Measurements from ENCODE around the gene SPAG5. TPM values are rescaled to one million over a fixed set of nuclear protein-coding genes. Genes with fewer than 3 reads are reported as not detected.

Gene SPAG5
- total and polyA plus RNA-seq, 9 of the 15 experiments (the other 6 are each of a cell fraction or from before 2014, with no cell fraction given) = 94.4 to 286 (median 151) TPM

- no peak for TF ChIP-seq HNRNPH1 (optimal IDR thresholded peaks at IDR 0.05; ENCODE audit: low read depth, low read length)
- no peak for TF ChIP-seq TAF7 (tag; IDR thresholded peaks at IDR 0.05)
- TF ChIP-seq TFAP4 (CRISPR knock-in tag; IDR thresholded peaks at IDR 0.05; ENCODE audit: borderline replicate concordance) = no peak
- no peak for TF ChIP-seq ETS2 (tag; IDR thresholded peaks at IDR 0.05; ENCODE audit: borderline replicate concordance, poor library complexity, severe bottlenecking)
- peak; percentile 59; the same call in 1 of the 2 replicates for TF ChIP-seq ETV1 (tag; conservative IDR thresholded peaks at IDR 0.05; ENCODE audit: low read depth)
- TF ChIP-seq, protein P1, sequence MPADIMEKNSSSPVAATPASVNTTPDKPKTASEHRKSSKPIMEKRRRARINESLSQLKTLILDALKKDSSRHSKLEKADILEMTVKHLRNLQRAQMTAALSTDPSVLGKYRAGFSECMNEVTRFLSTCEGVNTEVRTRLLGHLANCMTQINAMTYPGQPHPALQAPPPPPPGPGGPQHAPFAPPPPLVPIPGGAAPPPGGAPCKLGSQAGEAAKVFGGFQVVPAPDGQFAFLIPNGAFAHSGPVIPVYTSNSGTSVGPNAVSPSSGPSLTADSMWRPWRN (IDR thresholded peaks at IDR 0.05; ENCODE audit: low read depth) = no peak
- no peak for TF ChIP-seq THRAP3 (IDR thresholded peaks at IDR 0.05; ENCODE audit: borderline replicate concordance)
- 0 out of 2 replicates have a peak, but pooled peaks have one; percentile 37 for TF ChIP-seq SMC3 (conservative IDR thresholded peaks at IDR 0.05; ENCODE audit: insufficient read depth, low read depth, low read length)
- TF ChIP-seq BACH1 (tag; IDR thresholded peaks at IDR 0.05) = no peak
- TF ChIP-seq ELF2 (CRISPR knock-in tag; IDR thresholded peaks at IDR 0.05) = no peak
- TF ChIP-seq TGIF2 (CRISPR knock-in tag; IDR thresholded peaks at IDR 0.05) = no peak
- 0 out of 2 replicates have a peak, but pooled peaks have one; percentile 25 for TF ChIP-seq CREM (IDR thresholded peaks at IDR 0.05; ENCODE audit: low read depth)
- no peak for TF ChIP-seq GABPB1 (CRISPR knock-in tag; IDR thresholded peaks at IDR 0.05)
- no peak for TF ChIP-seq SRF (CRISPR knock-in tag; IDR thresholded peaks at IDR 0.05)
- TF ChIP-seq, protein P2, sequence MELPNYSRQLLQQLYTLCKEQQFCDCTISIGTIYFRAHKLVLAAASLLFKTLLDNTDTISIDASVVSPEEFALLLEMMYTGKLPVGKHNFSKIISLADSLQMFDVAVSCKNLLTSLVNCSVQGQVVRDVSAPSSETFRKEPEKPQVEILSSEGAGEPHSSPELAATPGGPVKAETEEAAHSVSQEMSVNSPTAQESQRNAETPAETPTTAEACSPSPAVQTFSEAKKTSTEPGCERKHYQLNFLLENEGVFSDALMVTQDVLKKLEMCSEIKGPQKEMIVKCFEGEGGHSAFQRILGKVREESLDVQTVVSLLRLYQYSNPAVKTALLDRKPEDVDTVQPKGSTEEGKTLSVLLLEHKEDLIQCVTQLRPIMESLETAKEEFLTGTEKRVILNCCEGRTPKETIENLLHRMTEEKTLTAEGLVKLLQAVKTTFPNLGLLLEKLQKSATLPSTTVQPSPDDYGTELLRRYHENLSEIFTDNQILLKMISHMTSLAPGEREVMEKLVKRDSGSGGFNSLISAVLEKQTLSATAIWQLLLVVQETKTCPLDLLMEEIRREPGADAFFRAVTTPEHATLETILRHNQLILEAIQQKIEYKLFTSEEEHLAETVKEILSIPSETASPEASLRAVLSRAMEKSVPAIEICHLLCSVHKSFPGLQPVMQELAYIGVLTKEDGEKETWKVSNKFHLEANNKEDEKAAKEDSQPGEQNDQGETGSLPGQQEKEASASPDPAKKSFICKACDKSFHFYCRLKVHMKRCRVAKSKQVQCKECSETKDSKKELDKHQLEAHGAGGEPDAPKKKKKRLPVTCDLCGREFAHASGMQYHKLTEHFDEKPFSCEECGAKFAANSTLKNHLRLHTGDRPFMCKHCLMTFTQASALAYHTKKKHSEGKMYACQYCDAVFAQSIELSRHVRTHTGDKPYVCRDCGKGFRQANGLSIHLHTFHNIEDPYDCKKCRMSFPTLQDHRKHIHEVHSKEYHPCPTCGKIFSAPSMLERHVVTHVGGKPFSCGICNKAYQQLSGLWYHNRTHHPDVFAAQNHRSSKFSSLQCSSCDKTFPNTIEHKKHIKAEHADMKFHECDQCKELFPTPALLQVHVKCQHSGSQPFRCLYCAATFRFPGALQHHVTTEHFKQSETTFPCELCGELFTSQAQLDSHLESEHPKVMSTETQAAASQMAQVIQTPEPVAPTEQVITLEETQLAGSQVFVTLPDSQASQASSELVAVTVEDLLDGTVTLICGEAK (IDR thresholded peaks at IDR 0.05) = peak; percentile 72
- TF ChIP-seq, protein P2 (CRISPR knock-in tag; IDR thresholded peaks at IDR 0.05) = no peak
- TF ChIP-seq ARID2 (IDR thresholded peaks at IDR 0.05) = no peak
Measured at GRCh38 chr17:28643983-28644786, 45.4 kb upstream of the SPAG5 start (continued).

Measured in K562 (cell line).